ENCODE results near the gene GPANK1. TPM values are rescaled to one million over a fixed set of nuclear protein-coding genes. Genes with fewer than 3 reads are reported as not detected.
A peak's percentile ranks its signal among the peaks of the same experiment; 100 is the strongest.

Gene GPANK1
- total and polyA plus RNA-seq, 9 of the 15 experiments (the other 6 are each of a cell fraction or from before 2014, with no cell fraction given) = 32.2 to 111 (median 46.3) TPM

GRCh38 chr6:31689249-31690110 lies 24.7 kb upstream of the GPANK1 start (continued):
- no peak for TF ChIP-seq ZNF143 (CRISPR knock-in tag; IDR thresholded peaks at IDR 0.05)
- TF ChIP-seq ZSCAN29 (IDR thresholded peaks at IDR 0.05) = no peak
- TF ChIP-seq RNF2 (IDR thresholded peaks at IDR 0.05) = no peak
- no peak for TF ChIP-seq MEF2D (tag; conservative IDR thresholded peaks at IDR 0.05; ENCODE audit: low read depth)
- peak; percentile 6 for TF ChIP-seq SP2 (IDR thresholded peaks at IDR 0.05; ENCODE audit: extremely low read depth, low read depth, low read length, poor library complexity, severe bottlenecking)
- 0 out of 2 replicates have a peak, but pooled peaks have one; percentile 26 for TF ChIP-seq REST (IDR thresholded peaks at IDR 0.05; ENCODE audit: borderline replicate concordance)
- no peak; the same call in 1 of the 2 replicates for TF ChIP-seq REST (CRISPR knock-in tag; IDR thresholded peaks at IDR 0.05; ENCODE audit: low read depth)
- TF ChIP-seq PRDM10 (IDR thresholded peaks at IDR 0.05; ENCODE audit: partially characterized antibody) = no peak
- no peak for TF ChIP-seq PREB (CRISPR knock-in tag; IDR thresholded peaks at IDR 0.05)
- no peak for TF ChIP-seq ZNF445 (CRISPR knock-in tag; IDR thresholded peaks at IDR 0.05; ENCODE audit: low read depth)
